ENCODE measurements around the gene ZBTB34. TPM values are rescaled to one million over a fixed set of nuclear protein-coding genes. Genes with fewer than 3 reads are reported as not detected.

The ZBTB34 gene
- total and polyA plus RNA-seq, 3 donors from 2014 or later, result 6.2 to 14.6 (median 14.0) TPM

DNA sequence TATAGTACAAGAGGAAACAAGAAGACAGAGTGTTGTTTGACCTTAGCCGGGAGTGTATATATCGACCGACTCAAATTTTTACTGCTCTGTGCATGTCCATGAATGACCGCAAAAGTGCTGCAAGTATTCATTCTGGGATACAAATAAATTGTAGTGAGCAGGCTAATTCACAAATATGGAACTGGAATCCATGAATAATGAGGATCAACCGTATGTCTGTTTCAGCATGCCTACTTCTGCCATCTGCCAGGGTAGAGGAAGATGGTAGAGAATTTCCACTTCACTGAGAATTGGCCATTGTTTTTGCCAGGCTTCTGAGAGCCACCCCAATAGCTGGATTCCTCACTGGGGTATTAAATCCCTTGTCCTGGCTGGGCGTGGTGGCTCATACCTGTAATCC lies 45.7 kb downstream of the ZBTB34 start:
- Histone ChIP-seq H3K9me3 (no peaks in the 10 kb centered on the region), H3K27me3 (no peaks in the 10 kb centered on the region), H3K4me3 (no peak overlapping the region), H3K36me3 (ENCODE audit: low read depth, missing control alignments) (no peaks in the 10 kb centered on the region), H3K27ac (no peak overlapping the region), H3K4me1 (no peaks in the 10 kb centered on the region)
- intact Hi-C loops (cut with DNase I; ENCODE audit: low total_unique reads), result no loop called here
- DNase-seq, result no peak
- WGBS, 2 donors, result 91 to 93% methylated on average over 6 of the region's 6 CpGs
- TF ChIP-seq, protein P1, sequence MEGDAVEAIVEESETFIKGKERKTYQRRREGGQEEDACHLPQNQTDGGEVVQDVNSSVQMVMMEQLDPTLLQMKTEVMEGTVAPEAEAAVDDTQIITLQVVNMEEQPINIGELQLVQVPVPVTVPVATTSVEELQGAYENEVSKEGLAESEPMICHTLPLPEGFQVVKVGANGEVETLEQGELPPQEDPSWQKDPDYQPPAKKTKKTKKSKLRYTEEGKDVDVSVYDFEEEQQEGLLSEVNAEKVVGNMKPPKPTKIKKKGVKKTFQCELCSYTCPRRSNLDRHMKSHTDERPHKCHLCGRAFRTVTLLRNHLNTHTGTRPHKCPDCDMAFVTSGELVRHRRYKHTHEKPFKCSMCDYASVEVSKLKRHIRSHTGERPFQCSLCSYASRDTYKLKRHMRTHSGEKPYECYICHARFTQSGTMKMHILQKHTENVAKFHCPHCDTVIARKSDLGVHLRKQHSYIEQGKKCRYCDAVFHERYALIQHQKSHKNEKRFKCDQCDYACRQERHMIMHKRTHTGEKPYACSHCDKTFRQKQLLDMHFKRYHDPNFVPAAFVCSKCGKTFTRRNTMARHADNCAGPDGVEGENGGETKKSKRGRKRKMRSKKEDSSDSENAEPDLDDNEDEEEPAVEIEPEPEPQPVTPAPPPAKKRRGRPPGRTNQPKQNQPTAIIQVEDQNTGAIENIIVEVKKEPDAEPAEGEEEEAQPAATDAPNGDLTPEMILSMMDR (IDR thresholded peaks at IDR 0.05), result no peak
- TF ChIP-seq POLR2A (IDR thresholded peaks at IDR 0.05), result no peak

DNA sequence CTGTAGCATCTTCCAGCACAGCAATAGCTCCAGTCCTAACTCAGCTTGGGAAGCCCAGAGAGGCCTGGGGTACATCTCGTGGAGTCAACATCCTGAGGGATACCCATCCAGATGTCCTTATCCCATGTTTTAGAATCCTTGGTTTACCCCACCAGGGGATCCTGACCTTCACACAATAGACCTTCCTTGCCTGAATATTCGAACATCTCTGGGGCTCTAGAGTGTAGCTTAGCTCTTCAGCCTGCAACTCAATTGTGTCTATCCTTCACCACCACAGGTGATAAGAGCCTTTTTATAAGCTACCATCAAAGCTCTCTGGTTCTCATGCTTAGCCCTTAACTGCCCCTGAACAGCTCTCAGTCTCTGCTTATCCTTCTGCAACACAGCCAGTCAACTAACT lies 46.6 kb downstream of the ZBTB34 start:
- Histone ChIP-seq H3K4me1 (no peaks in the 10 kb centered on the region), H3K27me3 (no peaks in the 10 kb centered on the region), H3K36me3 (ENCODE audit: low read depth, missing control alignments) (no peaks in the 10 kb centered on the region), H3K9me3 (no peaks in the 10 kb centered on the region), H3K27ac (no peak overlapping the region), H3K4me3 (no peak overlapping the region)
- 70 to 72% methylated on average over 2 of the region's 2 CpGs for WGBS, 2 donors
- intact Hi-C loops (cut with DNase I; ENCODE audit: low total_unique reads), result no loop called here
- no peak for TF ChIP-seq POLR2A (IDR thresholded peaks at IDR 0.05)
- TF ChIP-seq, protein P1 (IDR thresholded peaks at IDR 0.05), result no peak
- no peak for DNase-seq

DNA sequence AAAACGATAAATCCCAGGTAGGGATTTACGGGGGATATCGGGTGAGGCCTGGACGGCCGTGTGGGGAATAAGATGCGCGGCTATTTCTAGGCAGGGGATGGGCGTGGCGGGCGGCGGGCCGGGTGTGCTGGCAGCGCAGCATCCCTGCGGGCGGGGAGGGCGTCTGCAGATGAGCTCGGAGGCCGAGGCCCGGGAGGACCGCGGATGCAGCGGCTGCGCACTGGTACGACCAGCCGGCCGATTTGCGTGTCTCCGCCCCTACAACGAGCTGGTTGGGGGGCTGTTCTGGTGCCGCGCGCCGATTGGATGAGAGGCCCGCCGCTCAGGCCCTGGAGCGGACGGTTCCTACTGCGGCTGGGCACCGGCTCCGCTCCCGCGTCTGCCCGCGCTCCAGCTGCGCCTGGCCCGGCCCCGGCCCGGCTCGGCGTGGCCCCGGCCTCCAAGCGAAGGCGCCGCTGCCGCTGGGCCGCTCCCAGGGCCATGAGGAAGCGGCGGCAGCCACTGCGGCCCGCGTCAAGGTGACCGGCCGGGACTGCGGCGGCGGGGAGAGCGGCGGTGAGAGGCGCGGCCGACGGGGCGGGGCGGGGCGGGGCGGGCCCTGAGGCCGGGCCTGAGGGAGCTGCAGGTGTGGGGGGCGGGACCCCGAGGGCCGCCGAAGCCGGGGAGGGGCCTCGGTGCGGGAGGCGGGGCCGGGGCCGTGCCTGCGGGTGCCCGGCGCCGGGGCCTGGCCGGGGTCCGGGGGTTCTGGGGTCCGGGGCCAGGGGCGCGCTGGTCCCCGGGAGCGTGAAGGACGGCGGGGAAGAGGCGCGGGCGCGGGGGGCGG lies 54.2 kb downstream of the ZBTB34 start, which contains the start of gene RALGPS1:
TSS of gene RALGPS1 (plus strand) at position 325 of the 823 bp plus-strand sequence. CDS start 47,508 bp downstream, outside the sequence.
- TF ChIP-seq POLR2A (IDR thresholded peaks at IDR 0.05), result no peak
- TF ChIP-seq, protein P1 (IDR thresholded peaks at IDR 0.05), result no peak
- peak within 1 kb of the TSS in 1 of 2 donors; percentile 86 for H3K27ac ChIP-seq
- peak; percentile 97 for DNase-seq
- intact Hi-C loops (cut with DNase I; ENCODE audit: low total_unique reads), result no loop called here
- peak within 1 kb of the TSS; percentile 26 to 84 for H3K4me3 ChIP-seq
- H3K4me1 ChIP-seq, result no peaks in the 10 kb centered on the region
- no peaks in the 10 kb centered on the region for H3K27me3 ChIP-seq
- H3K36me3 ChIP-seq (ENCODE audit: low read depth, missing control alignments), result no peaks in the 10 kb centered on the region
- H3K9me3 ChIP-seq, result no peaks in the 10 kb centered on the region
- WGBS, 2 donors, result 0 to 1% methylated on average over 9 to 33 of the region's 105 CpGs

DNA sequence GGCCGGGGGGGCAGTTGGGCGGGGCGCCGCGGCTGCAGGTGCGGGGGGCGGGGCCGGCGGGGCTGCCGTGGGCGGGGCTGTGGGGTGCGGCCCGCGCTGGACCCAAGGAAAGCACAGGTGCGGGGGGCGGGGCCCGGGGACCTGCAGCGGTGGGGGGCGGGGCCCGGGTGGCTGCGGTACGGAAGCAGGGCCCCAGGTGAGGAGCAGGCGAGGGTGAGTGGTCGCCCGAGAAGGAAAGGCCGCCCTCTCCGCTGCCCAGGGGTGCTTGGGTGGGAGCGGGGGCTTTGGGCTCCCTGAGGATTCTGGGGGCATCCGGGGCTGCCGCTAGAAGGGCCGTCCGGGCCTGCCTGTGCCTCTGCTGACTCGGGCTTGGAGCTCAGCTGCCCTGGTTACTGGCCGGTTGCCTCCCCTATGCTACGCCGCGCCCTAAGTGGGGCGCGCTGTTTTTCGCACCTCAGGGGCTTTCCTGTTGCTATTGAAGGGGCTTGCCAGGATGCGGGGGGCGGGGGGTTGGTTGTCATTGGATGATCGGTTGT lies 54.9 kb downstream of the ZBTB34 start:
- Histone ChIP-seq H3K9me3 (no peaks in the 10 kb centered on the region), H3K36me3 (ENCODE audit: low read depth, missing control alignments) (no peaks in the 10 kb centered on the region), H3K27me3 (no peaks in the 10 kb centered on the region), H3K4me3 (peak overlapping the region; percentile 26 to 84), H3K4me1 (no peaks in the 10 kb centered on the region), H3K27ac (peak overlapping the region in 1 of 2 donors; percentile 86)
- intact Hi-C loops (cut with DNase I; ENCODE audit: low total_unique reads), result no loop called here
- 15 to 16% methylated on average over 3 to 17 of the region's 43 CpGs for WGBS, 2 donors
- peak; percentile 72 for DNase-seq
- TF ChIP-seq, protein P1 (IDR thresholded peaks at IDR 0.05), result no peak
- TF ChIP-seq POLR2A (IDR thresholded peaks at IDR 0.05), result no peak
